Nephron (organoid): Measurements from ENCODE around the gene NOM1.
A peak's percentile ranks its signal among the peaks of the same experiment; 100 is the strongest.

Experiments used
- H3K27ac Mint-ChIP-seq, 3 experiments: 2 replicates each; pipeline ENCODE4 v1.8.0; 2020; ENCODE audit warnings: mixed read lengths in 3 of 3, mild to moderate bottlenecking in 2 of 3, moderate library complexity in 1 of 3
- H3K27me3 Mint-ChIP-seq: 2 replicates; pipeline ENCODE4 v1.8.0; 2021; ENCODE audit warnings: low read depth, mild to moderate bottlenecking, moderate library complexity, mixed read lengths
- H3K36me3 Mint-ChIP-seq: 2 replicates; pipeline ENCODE4 v1.8.0; 2020; ENCODE audit warnings: low read depth, mixed read lengths
- H3K4me1 Mint-ChIP-seq: 2 replicates; pipeline ENCODE4 v1.8.0; 2020; ENCODE audit warnings: mixed read lengths
- H3K4me3 Mint-ChIP-seq, 3 experiments: 2 replicates each; pipeline ENCODE4 v1.8.0; 2020; ENCODE audit warnings: mild to moderate bottlenecking in 3 of 3, mixed read lengths in 3 of 3, moderate library complexity in 2 of 3
- H3K9me3 Mint-ChIP-seq: 2 replicates; pipeline ENCODE4 v1.8.0; 2020; ENCODE audit warnings: mixed read lengths
- CTCF ChIP-seq, 3 experiments: fragments of 200-600 bp; sonication (generic); IDR thresholded peaks; one replicate each; pipeline ENCODE4 v1.5.0; 2021; ENCODE audit warnings: antibody characterized with exemption in 3 of 3; ENCODE audit not compliant: unreplicated experiment in 3 of 3

The NOM1 gene

GRCh38 chr7:156994417-156994816, 44.9 kb downstream of the NOM1 start:
- peaks cover 3% of the 10 kb centered on the region for H3K9me3 Mint-ChIP-seq
- H3K4me1 Mint-ChIP-seq: peaks cover 5% of the 10 kb centered on the region
- H3K4me3 Mint-ChIP-seq: no peak overlapping the region
- TF ChIP-seq CTCF (IDR thresholded peaks at IDR 0.05; ENCODE audit: unreplicated experiment in 3 of 3): no peak
- H3K27ac Mint-ChIP-seq: no peak overlapping the region
- H3K27me3 Mint-ChIP-seq: peaks cover 84% of the 10 kb centered on the region
- H3K36me3 Mint-ChIP-seq: no peaks in the 10 kb centered on the region

- peak overlapping the region; percentile 26 to 55 (median 41) for H3K4me3 Mint-ChIP-seq
- peaks cover 98% of the 10 kb centered on the region for H3K27me3 Mint-ChIP-seq
- H3K27ac Mint-ChIP-seq: no peak overlapping the region
- TF ChIP-seq CTCF (IDR thresholded peaks at IDR 0.05; ENCODE audit: unreplicated experiment in 3 of 3): no peak
- H3K36me3 Mint-ChIP-seq: no peaks in the 10 kb centered on the region
- peaks cover 3% of the 10 kb centered on the region for H3K9me3 Mint-ChIP-seq
- H3K4me1 Mint-ChIP-seq: peaks cover 21% of the 10 kb centered on the region
Observed at GRCh38 chr7:156998988-156999957, 49.8 kb downstream of the NOM1 start.

- Mint-ChIP-seq H3K27ac (no peak overlapping the region), H3K27me3 (peaks cover 98% of the 10 kb centered on the region), H3K36me3 (no peaks in the 10 kb centered on the region), H3K4me3 (peak overlapping the region; percentile 42 to 69 (median 65)), H3K4me1 (peaks cover 29% of the 10 kb centered on the region), H3K9me3 (peaks cover 3% of the 10 kb centered on the region)
- TF ChIP-seq CTCF (IDR thresholded peaks at IDR 0.05; ENCODE audit: unreplicated experiment in 3 of 3): no peak
Observed at GRCh38 chr7:156999958-157000726, 50.6 kb downstream of the NOM1 start.

DNA sequence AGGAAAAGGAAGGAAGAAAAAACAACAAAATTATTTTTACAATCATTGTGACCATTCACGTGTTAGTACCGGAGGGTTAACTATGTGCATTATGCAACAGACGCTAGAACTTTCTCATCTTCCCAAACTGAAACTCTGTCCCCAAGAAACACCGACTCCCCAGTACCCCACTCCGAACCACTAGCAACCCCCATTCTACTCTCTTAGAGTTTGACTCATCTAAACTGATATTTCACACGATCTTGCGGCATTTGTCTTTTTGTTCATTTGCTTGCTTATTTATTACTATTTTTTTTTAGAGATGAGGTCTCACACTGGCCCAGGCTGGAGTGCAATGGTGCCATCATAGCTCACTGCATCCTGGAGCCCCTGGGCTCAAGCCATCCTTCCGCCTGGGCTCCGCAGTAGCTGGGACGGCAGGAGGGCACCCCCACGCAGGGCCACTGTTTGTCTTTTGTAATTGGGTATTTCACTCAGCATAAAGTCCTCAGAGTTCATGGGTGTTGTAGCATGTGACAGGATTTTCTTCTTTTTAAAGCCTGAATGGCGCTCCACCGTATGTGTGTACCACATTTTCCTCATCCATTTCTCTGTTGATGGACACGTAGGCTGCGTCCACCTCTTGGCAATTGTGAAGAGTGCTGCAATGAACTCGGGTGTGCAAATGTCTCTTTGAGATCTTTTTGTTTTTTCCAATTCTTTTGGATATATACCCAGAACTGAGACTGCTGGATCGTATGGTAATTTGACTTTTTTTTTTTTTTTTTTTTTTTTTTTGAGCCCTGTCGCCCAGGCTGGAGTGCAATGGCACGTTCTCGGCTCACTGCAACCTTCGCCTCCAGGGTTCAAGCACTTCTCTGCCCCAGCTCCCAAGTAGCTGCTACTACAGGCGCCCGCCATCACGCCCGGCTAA, 51.5 kb downstream of the NOM1 start:
- no peak for TF ChIP-seq CTCF (IDR thresholded peaks at IDR 0.05; ENCODE audit: unreplicated experiment in 3 of 3)
- peaks cover 3% of the 10 kb centered on the region for H3K9me3 Mint-ChIP-seq
- H3K27ac Mint-ChIP-seq: no peak overlapping the region
- H3K36me3 Mint-ChIP-seq: no peaks in the 10 kb centered on the region
- H3K4me3 Mint-ChIP-seq: peak overlapping the region; percentile 48 to 69 (median 61)
- peaks cover 29% of the 10 kb centered on the region for H3K4me1 Mint-ChIP-seq
- H3K27me3 Mint-ChIP-seq: peaks cover 98% of the 10 kb centered on the region

- H3K9me3 Mint-ChIP-seq: no peaks in the 10 kb centered on the region
- TF ChIP-seq CTCF (IDR thresholded peaks at IDR 0.05; ENCODE audit: unreplicated experiment in 3 of 3): no peak
- H3K4me1 Mint-ChIP-seq: peaks cover 29% of the 10 kb centered on the region
- H3K4me3 Mint-ChIP-seq: peak overlapping the region in 2 of 3 experiments; percentile 14 to 16
- H3K27me3 Mint-ChIP-seq: peaks cover 98% of the 10 kb centered on the region
- no peak overlapping the region for H3K27ac Mint-ChIP-seq
- no peaks in the 10 kb centered on the region for H3K36me3 Mint-ChIP-seq
Observed at GRCh38 chr7:157001920-157002818, 52.7 kb downstream of the NOM1 start.
